ENCODE results near the gene RAD51B.

Gene RAD51B

DNA sequence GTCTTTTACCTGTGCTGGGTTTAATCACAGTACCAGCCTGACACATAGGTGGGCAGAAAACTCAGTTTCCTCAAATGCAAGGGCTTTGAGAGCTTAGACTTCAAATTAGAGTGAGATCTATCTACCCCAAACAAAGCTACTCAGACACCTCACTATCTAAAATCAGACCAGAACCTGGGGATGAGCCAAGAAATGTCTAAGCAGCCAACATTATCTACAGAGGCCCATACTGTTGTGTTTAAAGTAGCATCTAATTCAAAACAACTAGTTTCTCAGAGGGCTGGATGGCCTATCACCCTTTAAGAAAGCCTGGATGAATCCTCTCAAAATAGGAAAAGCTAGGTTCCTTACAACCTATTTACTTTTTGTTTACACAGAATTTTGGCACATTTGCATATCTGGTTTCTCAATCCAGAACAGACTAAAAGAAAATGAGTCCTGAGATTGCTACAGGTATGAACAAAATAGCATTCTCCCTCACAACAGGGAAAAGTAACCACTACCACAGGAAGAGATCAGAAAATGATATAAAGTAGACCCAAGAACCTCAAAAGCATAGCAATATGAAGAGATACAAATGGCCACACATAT is 830.9 kb downstream of the RAD51B start:
- no peak overlapping the region for H3K4me3 ChIP-seq (ENCODE audit: low read depth, low read length)
- TF ChIP-seq, protein P1, sequence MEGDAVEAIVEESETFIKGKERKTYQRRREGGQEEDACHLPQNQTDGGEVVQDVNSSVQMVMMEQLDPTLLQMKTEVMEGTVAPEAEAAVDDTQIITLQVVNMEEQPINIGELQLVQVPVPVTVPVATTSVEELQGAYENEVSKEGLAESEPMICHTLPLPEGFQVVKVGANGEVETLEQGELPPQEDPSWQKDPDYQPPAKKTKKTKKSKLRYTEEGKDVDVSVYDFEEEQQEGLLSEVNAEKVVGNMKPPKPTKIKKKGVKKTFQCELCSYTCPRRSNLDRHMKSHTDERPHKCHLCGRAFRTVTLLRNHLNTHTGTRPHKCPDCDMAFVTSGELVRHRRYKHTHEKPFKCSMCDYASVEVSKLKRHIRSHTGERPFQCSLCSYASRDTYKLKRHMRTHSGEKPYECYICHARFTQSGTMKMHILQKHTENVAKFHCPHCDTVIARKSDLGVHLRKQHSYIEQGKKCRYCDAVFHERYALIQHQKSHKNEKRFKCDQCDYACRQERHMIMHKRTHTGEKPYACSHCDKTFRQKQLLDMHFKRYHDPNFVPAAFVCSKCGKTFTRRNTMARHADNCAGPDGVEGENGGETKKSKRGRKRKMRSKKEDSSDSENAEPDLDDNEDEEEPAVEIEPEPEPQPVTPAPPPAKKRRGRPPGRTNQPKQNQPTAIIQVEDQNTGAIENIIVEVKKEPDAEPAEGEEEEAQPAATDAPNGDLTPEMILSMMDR (IDR thresholded peaks at IDR 0.05; ENCODE audit: low read depth, low read length, missing control alignments): no peak
- DNase-seq (ENCODE audit: low read depth): no peak

DNA sequence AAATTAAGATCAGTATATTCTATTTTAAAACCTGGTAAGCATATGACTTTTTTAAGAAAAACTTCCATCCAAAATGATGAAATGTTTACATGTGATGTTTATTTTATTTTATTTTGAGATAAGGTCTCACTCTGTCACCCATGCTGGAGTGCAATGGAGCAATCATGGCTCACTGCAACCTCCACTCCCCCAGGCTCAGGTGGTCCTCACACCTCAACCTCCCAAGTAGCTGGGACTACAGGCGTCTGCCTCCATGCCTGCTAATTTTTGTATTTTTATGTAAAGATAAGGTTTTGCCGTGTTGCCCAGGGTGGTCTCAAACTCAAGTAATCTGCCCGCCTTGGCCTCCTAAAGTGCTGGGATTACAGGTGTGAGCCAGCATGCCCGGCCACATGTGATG is 831.5 kb downstream of the RAD51B start:
- no peak for DNase-seq (ENCODE audit: low read depth)
- TF ChIP-seq, protein P1 (IDR thresholded peaks at IDR 0.05; ENCODE audit: low read depth, low read length, missing control alignments): no peak
- no peak overlapping the region for H3K4me3 ChIP-seq (ENCODE audit: low read depth, low read length)

GRCh38 chr14:68651652-68652432 is 832.3 kb downstream of the RAD51B start:
- no peak overlapping the region for H3K4me3 ChIP-seq (ENCODE audit: low read depth, low read length)
- no peak for DNase-seq (ENCODE audit: low read depth)
- TF ChIP-seq, protein P1 (IDR thresholded peaks at IDR 0.05; ENCODE audit: low read depth, low read length, missing control alignments): no peak

- no peak overlapping the region for H3K4me3 ChIP-seq (ENCODE audit: low read depth, low read length)
- TF ChIP-seq, protein P1 (IDR thresholded peaks at IDR 0.05; ENCODE audit: low read depth, low read length, missing control alignments): no peak
- no peak for DNase-seq (ENCODE audit: low read depth)
Observed at GRCh38 chr14:68652433-68652690, 832.8 kb downstream of the RAD51B start.

DNA sequence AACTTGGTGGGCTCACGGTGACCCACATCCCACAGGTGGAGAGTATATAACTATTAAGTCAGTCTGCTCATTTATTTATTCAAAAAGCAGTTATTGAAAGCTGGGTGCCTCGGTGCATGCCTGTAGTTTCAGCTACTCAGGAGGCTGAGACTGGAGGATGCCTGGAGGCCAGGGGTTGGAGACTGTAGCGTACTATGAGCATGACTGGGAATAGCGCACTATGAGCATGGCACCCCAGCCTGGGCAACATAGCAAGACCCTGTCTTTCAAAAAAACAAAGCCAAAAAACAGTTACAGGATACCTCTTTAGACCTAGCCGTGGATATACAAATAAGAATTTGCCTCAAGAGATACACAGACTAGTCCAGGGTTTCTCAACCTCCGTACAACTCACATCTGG is 833.5 kb downstream of the RAD51B start:
- DNase-seq (ENCODE audit: low read depth): no peak
- H3K4me3 ChIP-seq (ENCODE audit: low read depth, low read length): no peak overlapping the region
- TF ChIP-seq, protein P1 (IDR thresholded peaks at IDR 0.05; ENCODE audit: low read depth, low read length, missing control alignments): no peak

DNA sequence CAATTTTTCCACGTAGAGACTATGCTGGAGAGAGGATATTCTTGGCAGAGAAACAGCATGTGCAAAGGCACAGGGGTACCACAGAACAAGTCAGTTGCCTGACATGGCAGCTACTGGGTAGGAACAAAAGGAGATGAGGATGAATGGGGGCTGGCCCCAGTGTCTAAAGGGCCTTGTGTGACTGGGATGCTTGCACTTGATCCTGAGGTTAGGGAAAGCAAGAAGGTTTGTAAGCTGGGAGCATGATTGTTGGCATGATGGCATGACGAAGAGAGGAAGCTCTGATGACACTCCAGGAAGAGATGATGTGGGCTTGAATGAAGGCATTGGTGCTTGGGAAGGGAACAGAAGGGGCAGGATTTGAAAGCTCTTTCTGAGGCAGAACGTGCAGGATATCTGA is 834.2 kb downstream of the RAD51B start:
- TF ChIP-seq, protein P1 (IDR thresholded peaks at IDR 0.05; ENCODE audit: low read depth, low read length, missing control alignments): no peak
- no peak for DNase-seq (ENCODE audit: low read depth)

DNA sequence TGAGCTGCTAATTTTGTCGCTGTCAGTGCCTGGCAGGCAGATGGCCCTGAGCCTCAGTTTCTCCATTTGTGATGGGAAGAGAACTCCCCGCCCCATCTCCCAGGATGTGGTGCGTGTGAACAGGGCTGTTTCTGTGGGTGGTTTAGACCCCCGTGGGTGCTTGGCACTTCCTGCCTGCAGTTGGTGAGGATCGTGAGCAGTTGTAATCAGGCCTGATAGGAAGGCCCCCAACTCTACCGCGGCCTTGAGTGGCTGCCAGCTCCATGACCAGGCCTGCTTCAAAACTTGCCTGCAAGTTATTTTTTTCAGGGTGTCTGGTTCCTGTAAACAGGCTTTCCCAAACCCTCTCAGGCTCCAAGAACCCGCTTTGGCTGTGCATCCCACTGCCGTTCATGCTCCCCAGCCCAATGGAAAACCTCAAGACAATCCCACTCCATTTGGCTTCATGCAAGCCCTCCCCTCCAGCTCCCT is 834.9 kb downstream of the RAD51B start:
- no peak overlapping the region for H3K4me3 ChIP-seq (ENCODE audit: low read depth, low read length)
- no peak for DNase-seq (ENCODE audit: low read depth)
- TF ChIP-seq, protein P1 (IDR thresholded peaks at IDR 0.05; ENCODE audit: low read depth, low read length, missing control alignments): no peak

More for the DNA sequence above, 834.2 kb downstream of the RAD51B start:
- no peak overlapping the region for H3K4me3 ChIP-seq (ENCODE audit: low read depth, low read length)
